ENCODE measurements around the gene DDB1. TPM values are rescaled to one million over a fixed set of nuclear protein-coding genes. Genes with fewer than 3 reads are reported as not detected.

DDB1 gene
- total and polyA plus RNA-seq, 10 of the 15 experiments (the other 5 are each of a cell fraction or from before 2014, with no cell fraction given) = 136 to 272 (median 216) TPM

- TF ChIP-seq CUX1 (IDR thresholded peaks at IDR 0.05; ENCODE audit: insufficient replicate concordance, low read depth, low read length) = no peak
- no peak for TF ChIP-seq NFXL1 (IDR thresholded peaks at IDR 0.05; ENCODE audit: borderline replicate concordance)
- no peak for TF ChIP-seq PBX3 (IDR thresholded peaks at IDR 0.05; ENCODE audit: insufficient replicate concordance, low read depth, low read length)
- no peak for TF ChIP-seq BCLAF1 (IDR thresholded peaks at IDR 0.05)
- no peak for TF ChIP-seq PRDM15 (CRISPR knock-in tag; IDR thresholded peaks at IDR 0.05)
Observed at GRCh38 chr11:61294717-61295595, 37.9 kb downstream of the DDB1 start, which contains the start of gene VWCE (continued).

Measured in GM12878 (cell line).